Neural cell (in vitro differentiated cells): ENCODE data around the gene CTBP2. TPM values are rescaled to one million over a fixed set of nuclear protein-coding genes. Genes with fewer than 3 reads are reported as not detected.

Experiments
- H2AFZ ChIP-seq: fragments of 200-600, 300-800 bp; sonication (generic), shearing (Covaris generic); 2 replicates; pipeline ENCODE4 v1.6.0; 2014; ENCODE audit warnings: low read depth, mild to moderate bottlenecking, antibody characterized with exemption, low read length, moderate library complexity
- H3F3A ChIP-seq: fragments of 200-600 bp; shearing (Covaris generic); 2 replicates; pipeline ENCODE4 v1.6.1; 2016; ENCODE audit warnings: mild to moderate bottlenecking, moderate library complexity, mixed read lengths, antibody characterized with exemption, low read length; ENCODE audit not compliant: insufficient read depth, poor library complexity, severe bottlenecking
- H3K27ac ChIP-seq: fragments of 200-600, 300-800 bp; sonication (generic), shearing (Covaris generic); 2 replicates; pipeline ENCODE4 v1.5.1; 2014; ENCODE audit warnings: mild to moderate bottlenecking, low read length, moderate library complexity
- H3K27me3 ChIP-seq: fragments of 300-800, 200-600 bp; sonication (generic), shearing (Covaris generic); 2 replicates; pipeline ENCODE4 v1.6.0; 2014; ENCODE audit warnings: mild to moderate bottlenecking, low read depth, low read length, moderate library complexity; ENCODE audit not compliant: insufficient read depth
- H3K36me3 ChIP-seq: fragments of 300-800, 200-600 bp; sonication (generic), shearing (Covaris generic); 2 replicates; pipeline ENCODE4 v1.5.1; 2014; ENCODE audit warnings: mild to moderate bottlenecking, antibody characterized with exemption, low read length, moderate library complexity; ENCODE audit not compliant: insufficient read depth
- H3K4me2 ChIP-seq: fragments of 300-800, 200-600 bp; sonication (generic), shearing (Covaris generic); 2 replicates; pipeline ENCODE4 v1.6.0; 2014; ENCODE audit warnings: mild to moderate bottlenecking, low read length
- H3K4me3 ChIP-seq: fragments of 300-800, 200-600 bp; sonication (generic), shearing (Covaris generic); 2 replicates; pipeline ENCODE4 v1.5.1; 2014; ENCODE audit warnings: mild to moderate bottlenecking, low read length, moderate library complexity
- H3K79me2 ChIP-seq: fragments of 200-600 bp; shearing (Covaris generic); replicated peaks from 2 replicates; pipeline ENCODE4 v1.6.0; 2014; ENCODE audit warnings: mild to moderate bottlenecking, low read length, moderate library complexity; ENCODE audit not compliant: insufficient read depth
- H3K9ac ChIP-seq: fragments of 300-800, 200-600 bp; sonication (generic), shearing (Covaris generic); 2 replicates; pipeline ENCODE4 v1.6.1; 2016; ENCODE audit warnings: mild to moderate bottlenecking, low read length, mixed read lengths
- H3K9me2 ChIP-seq: fragments of 200-600 bp; shearing (Covaris generic); 2 replicates; pipeline ENCODE4 v1.6.1; 2016; ENCODE audit warnings: mild to moderate bottlenecking, low read length, mixed read lengths; ENCODE audit not compliant: insufficient read depth
- H3K9me3 ChIP-seq: fragments of 200-600, 300-800 bp; sonication (generic), shearing (Covaris generic); 2 replicates; pipeline ENCODE4 v1.6.1; 2016; ENCODE audit warnings: mild to moderate bottlenecking, mixed run types, low read length, moderate library complexity, mixed read lengths
- H4K20me1 ChIP-seq: fragments of 200-600 bp; shearing (Covaris generic); 2 replicates; pipeline ENCODE4 v1.6.1; 2016; ENCODE audit warnings: mild to moderate bottlenecking, mixed run types; ENCODE audit not compliant: insufficient read depth
- CTCF ChIP-seq: fragments of 450-650 bp; IDR thresholded peaks from 2 replicates; pipeline ENCODE4 v1.5.1; 2014; ENCODE audit warnings: antibody characterized with exemption, mild to moderate bottlenecking, moderate library complexity; ENCODE audit not compliant: poor library complexity, severe bottlenecking
- EP300 ChIP-seq: fragments of 450-650 bp; conservative IDR thresholded peaks from 2 replicates; pipeline ENCODE4 v1.6.1; 2014; ENCODE audit warnings: antibody characterized with exemption, mild to moderate bottlenecking, moderate library complexity; ENCODE audit not compliant: poor library complexity, severe bottlenecking
- EZH2 ChIP-seq: fragments of 200-600, 300-800 bp; shearing (Covaris generic), sonication (generic); IDR thresholded peaks from 2 replicates; pipeline ENCODE4 v1.6.1; 2014; ENCODE audit warnings: antibody characterized with exemption, low read length, borderline replicate concordance, mild to moderate bottlenecking; ENCODE audit not compliant: insufficient read depth, poor library complexity, severe bottlenecking
- MXI1 ChIP-seq: fragments of 450-650 bp; conservative IDR thresholded peaks from 2 replicates; pipeline ENCODE4 v1.6.1; 2014; ENCODE audit warnings: antibody characterized with exemption, mild to moderate bottlenecking; ENCODE audit not compliant: poor library complexity, severe bottlenecking
- POLR2AphosphoS5 ChIP-seq: IDR thresholded peaks from 2 replicates; pipeline ENCODE4 v1.6.1; 2012
- RAD21 ChIP-seq: fragments of 450-650 bp; conservative IDR thresholded peaks from 2 replicates; pipeline ENCODE4 v1.6.1; 2014; ENCODE audit warnings: antibody characterized with exemption, mild to moderate bottlenecking, moderate library complexity
- REST ChIP-seq: IDR thresholded peaks from 2 replicates; pipeline ENCODE4 v1.6.1; 2012; ENCODE audit warnings: borderline replicate concordance
- SMC3 ChIP-seq: fragments of 450-650 bp; conservative IDR thresholded peaks from 2 replicates; pipeline ENCODE4 v1.6.1; 2014; ENCODE audit warnings: antibody characterized with exemption, mild to moderate bottlenecking, moderate library complexity; ENCODE audit not compliant: poor library complexity
- TAF1 ChIP-seq: IDR thresholded peaks from 2 replicates; pipeline ENCODE4 v1.6.1; 2012; ENCODE audit warnings: low read depth
- polyA plus RNA-seq: library from polyadenylated mRNA; depleted of rRNA; stranded (reverse); fragments of >200 nt; gene quantifications from 2 replicates; pipeline ENCODE4 v1.2.3, GENCODE V29; 2014

The CTBP2 gene
- polyA plus RNA-seq, 1 donor from 2014 or later: 59.5 TPM

- TF ChIP-seq MXI1 (no peak), RAD21 (no peak), TAF1 (no peak)
These were observed 73.0 kb downstream of the CTBP2 start (continued) for GRCh38 chr10:125087191-125087896.

- H3K4me2 ChIP-seq: no peak overlapping the region
- H3K9ac ChIP-seq: no peak overlapping the region
- H3K36me3 ChIP-seq: no peaks in the 10 kb centered on the region
- H3F3A ChIP-seq: no peaks in the 10 kb centered on the region
- no peak overlapping the region for H3K4me3 ChIP-seq
- no peaks in the 10 kb centered on the region for H3K9me2 ChIP-seq
- TF ChIP-seq RAD21 (no peak), TAF1 (no peak), CTCF (no peak), EZH2 (no peak), EP300 (no peak), POLR2AphosphoS5 (no peak), MXI1 (no peak), SMC3 (no peak), REST (no peak)
- no peaks in the 10 kb centered on the region for H3K9me3 ChIP-seq
- no peaks in the 10 kb centered on the region for H4K20me1 ChIP-seq
- H3K79me2 ChIP-seq: peaks cover 28% of the 10 kb centered on the region
- no peak overlapping the region for H2AFZ ChIP-seq
- H3K27ac ChIP-seq: no peak overlapping the region
- no peaks in the 10 kb centered on the region for H3K27me3 ChIP-seq
These were observed 73.7 kb downstream of the CTBP2 start for GRCh38 chr10:125086691-125087090.

DNA sequence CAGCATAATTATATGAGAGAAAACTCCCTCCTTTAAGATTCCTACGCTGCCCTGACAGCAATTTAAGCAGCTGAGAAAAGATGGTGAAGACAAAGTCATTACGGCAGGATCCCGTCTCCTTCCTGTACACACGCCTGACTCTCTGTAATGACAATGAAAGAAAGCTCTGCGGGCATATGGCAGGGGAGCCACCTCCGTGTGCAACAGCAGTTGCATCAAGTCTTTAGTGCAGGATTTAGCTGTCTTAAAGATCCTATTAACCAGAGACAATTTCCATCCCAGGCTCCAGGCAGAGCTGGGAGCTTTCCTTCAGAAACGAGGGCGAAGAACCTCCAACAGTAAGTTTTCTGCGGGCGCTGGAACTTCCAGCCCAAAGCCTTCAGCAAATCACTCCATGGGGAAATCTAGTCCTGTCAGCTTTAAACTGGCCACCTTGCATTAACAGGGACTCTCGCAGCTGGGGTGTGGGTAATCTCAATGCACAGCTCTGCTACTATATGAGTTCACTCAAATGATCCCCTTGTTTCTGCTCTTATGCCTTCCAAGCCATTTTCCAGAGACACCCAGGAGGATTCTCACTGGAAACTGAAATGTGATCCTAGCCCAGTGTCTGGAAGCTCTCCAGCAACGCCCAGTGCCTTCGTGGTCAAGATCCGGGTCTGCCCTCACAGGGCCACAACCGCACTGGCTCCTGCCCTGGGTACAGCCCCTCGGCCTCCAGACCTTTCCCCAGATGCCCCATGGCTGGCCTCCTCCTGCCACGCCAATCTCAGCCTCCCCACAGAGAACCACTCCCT lies 74.9 kb downstream of the CTBP2 start:
- Histone ChIP-seq H3K9me2 (no peaks in the 10 kb centered on the region), H3K4me2 (no peak overlapping the region), H4K20me1 (no peaks in the 10 kb centered on the region), H3K9me3 (no peaks in the 10 kb centered on the region), H3K27ac (peak overlapping the region; percentile 16), H3K36me3 (no peaks in the 10 kb centered on the region), H3K4me3 (no peak overlapping the region), H3K27me3 (no peaks in the 10 kb centered on the region), H3F3A (no peaks in the 10 kb centered on the region), H2AFZ (no peak overlapping the region), H3K79me2 (peaks cover 32% of the 10 kb centered on the region), H3K9ac (no peak overlapping the region)
- TF ChIP-seq EZH2 (no peak), POLR2AphosphoS5 (peak; percentile 4)
